SK-N-MC (cell line): ENCODE results near the gene IFNA4.

Experiments
- FOXP2 ChIP-seq: optimal IDR thresholded peaks from 2 replicates; pipeline ENCODE3; 2011; ENCODE audit warnings: mild to moderate bottlenecking, moderate library complexity; ENCODE audit not compliant: insufficient read depth; ENCODE audit errors: extremely low read length, control extremely low read depth
- POLR2AphosphoS5 ChIP-seq: IDR thresholded peaks from 2 replicates; pipeline ENCODE4 v1.6.1; 2012; ENCODE audit warnings: mild to moderate bottlenecking, low read depth, low read length, borderline replicate concordance

DNA sequence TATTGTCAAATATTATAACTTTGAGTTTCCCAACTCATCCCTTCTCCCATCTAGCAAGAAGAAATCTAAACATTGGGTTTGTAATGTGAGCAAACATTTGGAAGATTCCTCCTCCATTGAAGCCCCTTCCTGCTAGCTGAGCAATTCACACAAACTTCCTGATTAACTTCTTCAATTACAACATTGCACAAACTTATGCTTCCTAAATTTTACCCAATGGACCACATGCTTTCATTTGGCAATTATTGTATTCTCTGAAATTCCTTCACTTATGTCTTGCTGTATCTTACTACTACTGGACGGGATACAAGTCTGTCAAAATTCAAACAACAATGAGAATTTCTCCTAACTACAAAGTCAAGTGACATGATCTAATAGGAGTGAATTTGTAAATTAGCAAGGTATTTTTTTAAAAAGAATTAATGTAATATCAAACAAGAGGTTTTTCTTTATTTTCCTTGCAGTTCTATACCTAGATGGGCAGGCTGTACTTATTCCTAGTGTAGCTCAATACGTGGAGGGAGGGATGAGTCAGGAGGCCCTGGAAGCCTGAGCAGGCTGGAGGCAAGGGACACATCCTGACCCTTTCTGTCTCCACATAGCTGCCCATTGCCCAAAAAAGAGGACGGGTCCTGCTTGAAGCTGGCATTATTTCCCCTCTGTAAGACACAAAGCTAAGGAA lies 33.9 kb downstream of the IFNA4 start:
- TF ChIP-seq POLR2AphosphoS5 (no peak), FOXP2 (no peak)
